HG02571 (cell line): ENCODE results near the gene GNAQ.
"Not testable (repeated sequence)": the region's sequence is repeated elsewhere in the genome, so short reads cannot be mapped to it uniquely, and the experiment has no call there.

ENCODE experiments used
- ATAC-seq: cut with Tn5 transposase; IDR thresholded peaks from one replicate; pipeline ENCODE4 v1.9.1; 2021; ENCODE audit warnings: mild to moderate bottlenecking, moderate library complexity; ENCODE audit not compliant: unreplicated experiment

Gene GNAQ

DNA sequence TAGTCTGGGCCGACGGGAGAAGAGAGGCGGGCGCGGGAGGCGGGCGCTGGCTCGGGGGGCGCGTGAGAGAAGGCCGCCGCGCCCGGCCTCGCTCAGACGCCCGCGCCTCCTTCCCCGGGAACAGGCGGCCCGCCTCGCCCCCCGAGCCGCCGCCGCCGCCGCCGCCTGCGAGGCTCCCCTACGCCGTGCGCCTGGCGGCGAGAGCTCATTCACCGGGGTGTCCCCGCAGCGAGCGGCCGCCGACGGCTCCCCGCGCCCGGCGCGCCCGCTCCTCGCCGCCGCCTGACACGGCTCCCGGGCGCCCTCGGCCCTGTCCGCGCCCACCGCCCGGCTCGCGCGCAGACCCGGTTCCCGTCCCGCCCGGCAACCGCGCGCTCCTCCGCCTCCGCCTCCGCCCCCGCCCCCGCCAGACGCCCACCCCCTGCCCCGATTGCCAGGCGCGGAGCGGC, at the start of gene GNAQ:
Gene GNAQ, minus strand, starts transcription at position 368 of the 449 bp plus-strand sequence. CDS start 576 bp downstream, outside the sequence.
- no peak for ATAC-seq

- ATAC-seq = no peak
Measured at GRCh38 chr9:78074385-78075291, 43.0 kb upstream of the GNAQ start.

GRCh38 chr9:78073722-78074121, 42.1 kb upstream of the GNAQ start:
- no peak for ATAC-seq

DNA sequence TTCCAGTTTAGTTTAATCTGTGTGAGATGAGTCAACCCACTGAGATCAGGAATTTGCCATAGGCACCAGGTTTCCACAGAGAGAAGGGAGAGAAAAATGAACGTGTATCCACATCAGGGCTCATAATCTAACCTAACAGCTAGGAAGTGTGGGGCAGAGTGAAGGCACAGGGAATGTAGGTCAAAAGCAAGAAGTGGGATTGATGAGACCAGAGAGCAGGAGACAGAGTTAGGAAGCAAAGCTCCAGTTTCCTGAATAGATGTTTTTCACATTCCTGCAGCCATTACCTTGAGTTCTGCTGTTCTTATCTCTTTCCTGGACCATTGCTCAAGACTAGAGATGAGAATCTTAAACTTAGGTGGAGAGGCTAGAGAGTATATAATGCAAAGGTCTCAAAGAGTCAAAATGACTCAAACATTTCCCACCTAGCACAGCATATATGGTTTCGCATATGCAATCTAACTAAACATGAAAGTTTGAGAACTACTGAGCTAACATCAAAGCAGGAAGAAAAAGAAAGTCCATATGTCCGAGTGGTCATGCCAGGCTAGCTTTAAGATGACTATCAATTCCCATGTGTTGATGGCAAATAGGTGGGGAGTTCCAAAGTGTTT, 41.1 kb upstream of the GNAQ start:
- ATAC-seq = no peak

- no peak for ATAC-seq
Measured at GRCh38 chr9:78070521-78070920, 38.9 kb upstream of the GNAQ start.

- ATAC-seq = no peak
Measured at GRCh38 chr9:78064075-78064474, 32.5 kb upstream of the GNAQ start.

DNA sequence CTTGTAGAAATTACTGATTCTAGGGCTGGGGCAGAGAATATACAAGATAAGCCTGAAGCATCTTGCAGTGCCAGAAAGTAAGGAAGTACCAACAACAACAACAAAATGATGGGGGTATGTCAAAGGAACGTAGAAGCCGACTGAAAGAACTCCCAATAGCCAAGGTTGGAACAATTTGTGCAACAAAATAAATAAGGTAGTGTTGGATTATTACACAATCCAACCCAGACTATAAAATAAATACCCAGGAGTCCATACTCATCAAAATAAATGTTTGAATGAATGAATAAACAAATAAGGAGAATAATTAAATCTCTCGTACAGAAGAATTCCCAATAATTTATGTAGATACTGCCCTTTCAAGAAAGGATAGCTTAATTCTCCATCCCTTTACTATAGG, 31.1 kb upstream of the GNAQ start:
- ATAC-seq = no peak

DNA sequence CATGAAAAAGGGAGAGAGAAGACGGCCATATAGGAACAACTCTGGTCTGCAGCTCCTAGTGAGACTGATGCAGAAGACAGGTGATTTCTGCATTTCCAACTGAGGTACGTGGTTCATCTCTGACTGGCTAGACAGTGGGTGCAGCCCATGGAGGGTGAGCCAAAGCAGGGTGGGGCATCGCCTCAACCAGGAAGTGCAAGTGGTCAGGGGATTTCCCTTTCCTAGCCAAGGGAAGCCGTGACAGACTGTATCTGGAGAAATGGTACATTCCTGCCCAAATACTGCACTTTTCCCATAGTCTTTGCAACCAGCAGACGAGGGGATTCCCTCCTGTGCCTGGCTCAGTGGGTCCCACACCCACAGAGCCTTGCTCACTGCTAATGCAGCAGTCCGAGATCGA, 22.6 kb upstream of the GNAQ start:
- ATAC-seq = not testable (repeated sequence)

- no peak for ATAC-seq
Measured at GRCh38 chr9:78053627-78054026, 22.0 kb upstream of the GNAQ start.

- no peak for ATAC-seq
Measured at GRCh38 chr9:78050421-78050820, 18.8 kb upstream of the GNAQ start.

GRCh38 chr9:78049484-78049883, 17.9 kb upstream of the GNAQ start:
- ATAC-seq = no peak

GRCh38 chr9:78047106-78047505, 15.5 kb upstream of the GNAQ start:
- ATAC-seq = no peak

- no peak for ATAC-seq
Measured at GRCh38 chr9:78046112-78046511, 14.5 kb upstream of the GNAQ start.

DNA sequence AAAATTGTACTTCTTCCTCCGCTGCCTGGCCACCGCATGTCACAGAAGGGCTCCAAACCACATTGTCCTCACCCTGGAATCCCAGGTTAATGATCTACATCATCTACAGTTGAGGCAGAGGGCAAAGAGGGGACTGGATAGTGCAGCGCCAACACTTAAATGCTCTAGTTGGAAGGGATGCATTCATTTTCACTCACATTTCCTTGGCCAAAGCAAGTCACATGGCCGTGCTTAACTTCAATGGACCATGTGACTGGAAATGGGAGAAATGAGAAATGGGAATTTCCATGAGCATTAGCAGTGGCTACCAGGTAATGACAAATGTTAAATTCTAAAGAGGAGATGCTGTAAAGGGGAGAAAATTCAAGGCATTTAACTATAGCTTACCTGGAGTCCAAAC, 13.3 kb upstream of the GNAQ start:
- ATAC-seq = no peak

DNA sequence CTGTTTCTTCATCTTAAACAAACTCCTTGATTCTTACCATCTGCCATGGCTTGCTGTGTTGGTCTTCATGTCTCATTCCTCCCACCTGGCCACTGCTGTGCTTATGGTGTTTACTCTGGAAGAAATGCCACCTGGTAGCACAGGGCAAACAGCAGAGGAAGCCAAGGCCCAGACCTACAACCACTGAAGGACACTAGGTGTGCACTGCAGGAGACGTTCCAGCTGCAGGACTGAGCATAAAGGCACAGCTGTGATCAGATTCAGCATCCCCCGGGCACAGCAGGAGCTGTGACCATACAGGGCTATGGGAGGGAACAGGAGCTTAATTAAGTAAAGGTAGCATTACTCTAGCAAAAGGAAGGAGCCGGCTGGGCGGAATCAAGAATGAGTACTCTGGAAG, 12.6 kb upstream of the GNAQ start:
- ATAC-seq = no peak

GRCh38 chr9:78041971-78042370, 10.4 kb upstream of the GNAQ start:
- no peak for ATAC-seq

DNA sequence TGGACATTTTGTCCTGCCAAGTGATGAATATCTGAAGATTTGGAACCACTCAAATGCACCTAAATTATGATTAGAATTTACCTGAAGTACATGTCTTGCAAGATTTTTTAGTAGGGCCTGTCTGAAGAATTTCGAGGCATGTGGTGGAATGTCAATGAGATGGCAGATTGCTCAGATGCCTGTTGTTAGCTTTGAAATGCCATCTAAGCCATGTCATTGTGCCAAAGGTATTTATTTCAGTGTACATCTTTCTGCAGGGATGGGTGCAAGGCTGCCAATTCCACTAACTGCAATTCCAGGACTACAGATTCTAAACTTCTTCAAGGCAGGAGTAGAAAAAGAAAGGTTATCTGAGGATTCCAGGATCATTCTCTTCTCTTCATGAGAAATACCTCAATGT, 9.1 kb upstream of the GNAQ start:
- ATAC-seq = no peak

DNA sequence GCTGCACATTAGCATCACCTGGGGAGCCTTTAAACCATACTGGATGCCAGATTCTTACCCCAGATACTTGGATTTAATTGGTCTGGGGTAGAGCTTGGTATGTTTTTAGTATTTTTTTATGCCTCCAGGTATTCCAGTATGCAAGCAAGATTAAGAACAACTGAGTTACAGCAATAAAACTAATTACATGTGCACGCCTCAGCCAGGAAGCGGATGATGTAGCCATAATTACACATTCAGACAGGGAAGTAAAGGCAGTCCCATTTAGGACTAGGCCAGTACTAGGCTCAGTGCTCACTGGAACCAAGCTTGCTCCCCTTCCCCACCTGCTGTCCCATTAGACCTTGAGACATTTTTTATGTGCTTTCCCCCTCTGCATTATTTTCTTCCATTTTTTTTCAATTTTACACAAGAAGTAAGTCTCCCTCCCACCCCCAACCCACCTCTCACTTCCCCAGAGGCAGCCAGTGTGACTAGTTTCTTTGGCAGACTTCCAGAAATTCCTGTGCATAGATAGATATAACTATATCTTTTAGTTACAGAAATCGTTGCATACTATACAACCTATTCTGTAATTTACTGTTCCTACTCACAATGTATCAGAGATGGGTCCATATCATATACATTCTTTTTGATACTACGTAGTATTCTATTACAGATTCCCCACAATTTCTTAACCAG, 7.1 kb upstream of the GNAQ start:
- no peak for ATAC-seq

- ATAC-seq = no peak
Measured at GRCh38 chr9:78035383-78035993, 3.9 kb upstream of the GNAQ start.

DNA sequence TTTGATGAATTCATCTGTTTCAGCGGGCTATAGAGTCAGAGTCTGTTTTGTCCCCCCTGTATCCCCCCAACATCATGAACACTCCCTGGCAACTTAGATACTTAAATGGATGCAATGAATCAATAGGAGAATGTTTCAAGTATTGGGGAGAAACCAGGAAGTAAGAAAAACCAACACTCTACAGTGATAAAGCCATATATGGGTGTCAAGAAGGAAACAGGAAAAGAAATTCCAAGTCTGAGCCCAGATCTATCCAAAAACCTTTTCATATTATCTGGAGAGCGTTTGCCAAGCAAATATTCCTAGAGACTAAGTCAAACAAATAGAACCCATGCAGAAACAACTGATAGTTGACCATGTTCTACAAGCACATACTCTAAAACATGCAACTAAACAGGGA, 2.3 kb upstream of the GNAQ start:
- no peak for ATAC-seq

GRCh38 chr9:78032730-78033457, 1.3 kb upstream of the GNAQ start:
- ATAC-seq = no peak
